ENCODE results near the gene BRSK2. TPM values are rescaled to one million over a fixed set of nuclear protein-coding genes. Genes with fewer than 3 reads are reported as not detected.

The BRSK2 gene
- total and polyA plus RNA-seq, 2 of the 4 experiments (the other 2 are of a cell fraction) = 0.18 to 0.62 TPM

GRCh38 chr11:1389103-1389931 lies 417 bp upstream of the BRSK2 start:
- peak overlapping the region; percentile 32 for H2BK120ac ChIP-seq (ENCODE audit: low read depth, low read length)
- H4K91ac ChIP-seq (ENCODE audit: insufficient read depth, low read depth, low read length) = peak overlapping the region; percentile 56
- H4K20me1 ChIP-seq (ENCODE audit: insufficient read depth, low read length) = no peaks in the 10 kb centered on the region
- H2AFZ ChIP-seq (replicated peaks; ENCODE audit: low read length, poor library complexity) = peak overlapping the region; percentile 98
- peak overlapping the region; percentile 75 for H3K9ac ChIP-seq (ENCODE audit: low read depth, low read length)
- no peaks in the 10 kb centered on the region for H3K9me1 ChIP-seq (ENCODE audit: insufficient read depth, low read length)
- ChIA-PET POLR2A (ENCODE audit: unreplicated experiment) (no interaction called here), CTCF (no interaction called here)
- H3K23ac ChIP-seq (ENCODE audit: low read depth, low read length) = peak overlapping the region; percentile 38; the same call in 1 of the 2 replicates
- H2BK5ac ChIP-seq (ENCODE audit: low read depth, low read length, poor library complexity, severe bottlenecking) = peak overlapping the region; percentile 74
- peak overlapping the region; percentile 62 for H3K4me3 ChIP-seq (ENCODE audit: insufficient read depth, low read depth, low read length)
- peak overlapping the region; percentile 67 to 75 for H4K8ac ChIP-seq (ENCODE audit: low read depth in 2 of 2, low read length in 2 of 2)
- peak overlapping the region; percentile 28; the same call in 1 of the 2 replicates for H2AK5ac ChIP-seq (ENCODE audit: low read depth, low read length)
- H3K79me1 ChIP-seq (ENCODE audit: low read depth in 1 of 2, low read length in 2 of 2) = no peaks in the 10 kb centered on the region
- DNase-seq (peak; percentile 93), ATAC-seq (ENCODE audit: low read depth) (peak; percentile 99)
- no peak overlapping the region for H3K56ac ChIP-seq (ENCODE audit: extremely low read depth, insufficient read depth, low read length)
- H2BK20ac ChIP-seq (ENCODE audit: low read depth, low read length) = no peak overlapping the region
- H2BK15ac ChIP-seq (ENCODE audit: low read depth, low read length) = no peak overlapping the region
- no peak for TF ChIP-seq POLR2A (IDR thresholded peaks at IDR 0.05; ENCODE audit: low read depth, low read length)
- no peak for TF ChIP-seq RFX5 (IDR thresholded peaks at IDR 0.05; ENCODE audit: low read depth, low read length)
- TF ChIP-seq FOS (IDR thresholded peaks at IDR 0.05; ENCODE audit: low read depth, low read length) = no peak
- peak; percentile 27; the same call in 1 of the 2 replicates for TF ChIP-seq CTCF (conservative IDR thresholded peaks at IDR 0.05; ENCODE audit: low read depth, low read length)
- TF ChIP-seq MAFK (IDR thresholded peaks at IDR 0.05; ENCODE audit: low read depth, low read length) = no peak
- no peak for TF ChIP-seq RCOR1 (IDR thresholded peaks at IDR 0.05; ENCODE audit: insufficient replicate concordance, low read length)
- no peak for TF ChIP-seq CEBPB (IDR thresholded peaks at IDR 0.05; ENCODE audit: low read depth, low read length)
- peak; percentile 25; the same call in 1 of the 2 replicates for TF ChIP-seq RAD21 (IDR thresholded peaks at IDR 0.05; ENCODE audit: low read length)
- TF ChIP-seq NFE2L2 (IDR thresholded peaks at IDR 0.05; ENCODE audit: low read depth, low read length) = no peak
- peak; percentile 13; the same call in 1 of the 2 replicates for TF ChIP-seq SMC3 (IDR thresholded peaks at IDR 0.05; ENCODE audit: low read depth, low read length)
- 0 out of 2 replicates have a peak, but pooled peaks have one; percentile 6 for TF ChIP-seq BHLHE40 (IDR thresholded peaks at IDR 0.05; ENCODE audit: low read depth, low read length)
- dilution Hi-C loops (cut with HindIII; ENCODE audit: low sequenced_read_pairs, unreplicated experiment) (no loop called here), intact Hi-C loops (cut with micrococcal nuclease) (loop anchor here (5.0 kb wide), 1 partner anchor 127 kb away; no protein-coding TSS in a partner anchor), in situ Hi-C loops (cut with MboI; ENCODE audit: low sequenced_read_pairs) (no loop called here)
- no peaks in the 10 kb centered on the region; the same call in 1 of the 2 replicates for H3K4me1 ChIP-seq (ENCODE audit: control insufficient read depth, insufficient read depth, low read length)
- peak overlapping the region; percentile 87 for H3K4me2 ChIP-seq (ENCODE audit: low read depth, low read length)
- H2AK9ac ChIP-seq (replicated peaks; ENCODE audit: low read depth, low read length, poor library complexity) = peak overlapping the region; percentile 88
- no peak overlapping the region; the same call in 1 of the 2 replicates for H3K18ac ChIP-seq (ENCODE audit: low read depth, low read length)
- H3K14ac ChIP-seq (replicated peaks; ENCODE audit: low read depth, low read length) = peak overlapping the region; percentile 85
- BruUV-seq (replicated peaks) = no TSS peak
- no peaks in the 10 kb centered on the region for H3K36me3 ChIP-seq (ENCODE audit: control insufficient read depth, insufficient read depth, low read length)
- peak overlapping the region; percentile 50 for H3K27ac ChIP-seq (ENCODE audit: insufficient read depth, low read length)
- H3K4ac ChIP-seq (ENCODE audit: low read depth, low read length) = peak overlapping the region; percentile 92
- WGBS, 2 experiments (ENCODE audit: extremely low coverage in 2 of 2, insufficient read length in 1 of 2) = 1% methylated on average over 41 of the region's 92 CpGs; no CpG with 5 or more reads in 1 of the 2 experiments
- no peaks in the 10 kb centered on the region for H3K9me3 ChIP-seq (ENCODE audit: control insufficient read depth, insufficient read depth, low read length)
- peak overlapping the region; percentile 58 for H4K5ac ChIP-seq (ENCODE audit: low read depth, low read length)
- H3K27me3 ChIP-seq (ENCODE audit: control insufficient read depth, insufficient read depth, low read length) = peaks cover 22% of the 10 kb centered on the region

Measured in IMR-90 (cell line).